Measurements from ENCODE around the gene TNFRSF6B.
"Not testable (repeated sequence)": the region's sequence is repeated elsewhere in the genome, so short reads cannot be mapped to it uniquely, and the experiment has no call there.

The TNFRSF6B gene

GRCh38 chr20:63696628-63697356 lies at the start of gene TNFRSF6B:
TNFRSF6B (plus strand) TSS chr20:63696652; CDS start chr20:63696768, 116 bp downstream.
- DNase-seq, result peak; percentile 52

- DNase-seq, result no peak
Measured at GRCh38 chr20:63648190-63648589, 48.3 kb upstream of the TNFRSF6B start.

DNA sequence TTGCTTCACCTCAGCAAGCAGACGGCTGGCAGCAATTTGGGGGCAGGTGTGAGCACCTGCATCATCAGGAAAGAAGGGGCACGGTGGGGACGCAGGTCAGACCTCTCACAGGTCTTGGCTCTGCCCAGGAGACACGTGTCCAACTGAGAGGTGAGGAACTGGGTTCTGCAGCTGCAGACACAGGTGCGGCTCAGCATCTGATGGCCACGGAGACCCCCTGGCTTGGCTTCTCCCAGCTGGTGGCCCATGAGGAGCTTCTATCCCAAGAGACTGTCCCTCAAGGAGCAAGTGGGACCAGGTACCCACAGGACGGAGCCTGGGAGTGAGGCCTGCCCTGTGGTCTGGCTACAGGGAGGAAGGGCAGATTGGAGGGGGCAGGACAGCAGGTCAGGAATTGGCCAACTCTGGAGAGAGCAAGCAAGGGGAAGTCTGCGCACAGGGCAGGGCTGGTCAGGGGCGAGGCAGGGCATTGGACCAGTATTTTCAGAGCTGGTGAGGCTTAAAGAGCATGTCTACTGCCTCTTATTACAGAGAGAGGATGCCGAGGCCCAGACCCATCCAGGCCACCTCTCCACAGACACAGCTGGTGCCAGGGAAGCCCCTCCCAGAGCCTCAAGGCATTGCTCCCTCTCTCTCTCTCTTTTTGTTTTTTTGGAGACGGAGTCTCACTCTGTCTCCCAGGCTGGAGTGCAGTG lies 47.4 kb upstream of the TNFRSF6B start:
- DNase-seq, result no peak

- DNase-seq, result not testable (repeated sequence)
Measured at GRCh38 chr20:63650486-63650885, 46.0 kb upstream of the TNFRSF6B start.

- DNase-seq, result no peak
Measured at GRCh38 chr20:63651942-63652191, 44.6 kb upstream of the TNFRSF6B start.

DNA sequence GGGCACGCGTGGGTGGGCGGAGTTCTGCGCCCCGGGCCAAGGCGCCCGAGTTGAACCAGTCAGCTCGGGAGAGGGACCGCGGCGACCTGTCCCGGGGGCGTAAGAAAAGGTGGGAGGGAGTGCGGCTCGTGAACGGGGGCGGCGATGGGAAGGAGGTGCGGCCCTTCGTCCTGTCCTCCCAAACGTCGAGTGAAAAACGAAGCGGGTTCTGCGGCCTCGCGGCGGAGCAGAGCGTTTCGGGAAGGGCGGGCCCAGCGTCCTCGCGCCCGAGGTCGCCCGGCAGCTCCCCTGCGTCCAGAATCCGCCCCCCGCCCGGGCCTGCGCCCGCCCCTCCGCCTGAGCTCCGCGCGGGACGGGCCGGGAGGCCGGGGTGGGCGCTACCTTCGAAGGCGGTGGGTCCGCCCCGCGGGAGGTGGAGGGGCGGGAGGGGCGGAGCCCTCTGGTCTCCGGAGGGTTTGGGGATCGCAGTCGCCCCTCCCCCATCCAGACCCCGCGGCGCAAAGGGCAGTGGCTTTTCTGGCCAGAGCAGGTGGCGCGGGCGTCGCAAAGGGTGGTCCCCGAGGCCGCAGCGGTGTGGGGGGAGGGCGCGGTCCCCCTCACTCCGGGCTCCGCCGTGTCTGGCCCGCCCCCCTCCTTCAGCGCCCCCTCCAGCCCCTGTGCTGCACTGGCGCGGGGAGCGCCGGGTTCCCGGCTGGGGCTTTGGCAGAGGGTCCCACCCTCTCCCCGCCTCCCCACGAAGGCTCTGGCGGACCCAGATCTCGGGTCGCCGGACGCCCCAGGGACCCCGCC lies 44.1 kb upstream of the TNFRSF6B start:
- peak; percentile 63 for DNase-seq

- DNase-seq, result peak; percentile 82
Measured at GRCh38 chr20:63653041-63653973, 43.1 kb upstream of the TNFRSF6B start, which contains the start of gene STMN3. STMN3 (minus strand) TSS chr20:63653424; CDS start chr20:63653345, 79 bp downstream.

DNA sequence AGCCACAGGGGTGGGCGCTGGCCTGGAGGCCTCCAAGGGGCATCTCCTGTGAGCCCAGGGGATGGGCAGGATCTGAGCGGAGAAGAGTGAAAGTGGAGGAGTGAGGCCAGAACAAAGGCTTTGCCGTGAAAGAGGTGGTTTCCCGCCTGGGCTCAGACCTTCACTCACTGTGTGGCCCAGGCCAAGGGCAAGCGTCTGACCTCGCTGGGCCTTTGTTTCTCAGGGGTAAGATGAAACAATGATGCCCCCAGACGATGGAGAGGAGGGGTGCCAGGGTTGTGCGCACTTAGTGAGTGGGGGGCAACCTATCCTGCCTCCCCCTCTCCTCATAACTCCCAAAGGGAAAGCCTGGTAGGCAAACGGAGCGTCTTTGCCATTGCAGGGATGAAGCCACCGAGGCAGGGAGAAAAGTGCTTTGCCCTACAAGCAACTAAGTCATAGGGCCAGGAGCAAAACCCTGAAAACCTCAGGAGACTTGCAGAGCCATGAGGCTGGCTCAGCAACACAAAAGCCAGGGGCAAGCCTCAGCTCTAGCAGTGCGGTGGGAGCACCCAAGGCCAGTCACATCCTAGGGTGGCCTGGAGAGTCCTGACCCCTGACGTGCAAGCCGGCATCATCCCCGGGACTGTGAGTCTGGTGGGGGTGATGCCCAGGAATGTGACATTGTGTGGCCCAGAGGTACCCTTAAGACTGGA lies 42.3 kb upstream of the TNFRSF6B start:
- no peak for DNase-seq

GRCh38 chr20:63655249-63655648 lies 41.2 kb upstream of the TNFRSF6B start:
- no peak for DNase-seq

GRCh38 chr20:63656451-63656850 lies 40.0 kb upstream of the TNFRSF6B start:
- no peak for DNase-seq

DNA sequence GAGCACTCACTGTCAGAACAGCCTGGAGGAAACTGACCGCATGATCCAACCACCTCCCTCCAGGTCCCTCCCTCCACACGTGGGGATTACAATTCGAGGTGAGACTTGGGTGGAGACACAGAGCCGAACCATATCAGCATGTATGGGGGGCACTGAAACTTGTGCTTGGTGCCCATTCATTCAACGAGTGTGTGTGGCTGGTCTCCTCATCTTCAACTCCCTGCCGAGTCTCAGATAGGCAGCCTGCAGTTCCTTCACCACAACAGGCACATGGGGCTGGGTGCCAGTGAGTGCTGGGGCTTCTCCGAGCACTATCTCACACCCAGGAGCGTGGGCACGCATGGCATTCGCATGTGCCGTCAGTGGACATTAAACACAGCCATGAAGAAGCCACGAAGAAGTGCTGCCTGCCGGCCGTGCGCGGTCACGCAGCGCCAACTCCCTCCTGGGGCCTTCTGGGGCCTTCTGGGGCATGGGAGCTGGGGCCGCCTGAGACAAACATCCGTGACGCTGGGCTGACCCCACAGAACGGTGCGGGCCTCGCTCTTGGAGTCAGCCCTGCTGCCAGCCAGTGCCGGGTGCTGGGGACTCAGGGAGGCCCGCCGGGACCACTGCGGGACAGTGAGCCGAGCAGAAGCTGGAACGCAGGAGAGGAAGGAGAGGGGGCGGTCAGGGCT lies 39.1 kb upstream of the TNFRSF6B start:
- DNase-seq, result no peak

DNA sequence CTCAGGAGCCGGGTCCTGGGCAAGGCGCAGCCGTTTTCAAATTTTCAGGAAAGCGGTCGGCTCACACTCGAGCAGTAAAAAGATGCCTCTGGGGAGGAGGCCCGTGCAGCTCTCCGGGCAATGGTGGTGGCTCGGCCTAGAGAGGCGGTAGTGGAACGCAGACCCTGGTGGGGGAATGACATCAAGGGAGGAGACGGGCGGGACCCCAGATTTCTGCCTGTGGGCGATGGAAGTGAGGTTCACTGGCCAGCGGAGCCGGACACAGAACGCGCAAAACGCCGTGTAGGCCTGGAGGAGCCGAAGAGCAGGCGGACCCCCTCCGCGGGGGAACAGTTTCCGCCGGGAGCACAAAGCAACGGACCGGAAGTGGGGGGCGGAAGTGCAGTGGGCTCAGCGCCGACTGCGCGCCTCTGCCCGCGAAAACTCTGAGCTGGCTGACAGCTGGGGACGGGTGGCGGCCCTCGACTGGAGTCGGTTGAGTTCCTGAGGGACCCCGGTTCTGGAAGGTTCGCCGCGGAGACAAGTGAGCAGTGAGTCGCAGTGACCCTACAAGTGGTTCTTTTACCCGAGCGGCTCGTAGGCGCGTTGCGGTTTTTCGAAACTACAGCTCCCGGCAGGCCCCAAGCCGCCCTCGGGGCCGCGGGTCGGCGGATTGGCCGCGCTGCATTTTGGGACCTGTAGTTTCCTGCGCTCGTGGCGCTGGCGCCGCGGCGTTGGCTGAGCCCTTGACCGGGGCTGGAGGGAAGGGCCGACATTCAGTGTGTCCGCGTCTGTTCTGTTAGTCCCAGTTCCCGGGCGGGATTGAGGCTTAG lies 38.3 kb upstream of the TNFRSF6B start, which contains the start of gene RTEL1:
TSS of gene RTEL1 (plus strand) at position 376 of the 812 bp plus-strand sequence. CDS start 1,091 bp downstream, outside the sequence.
- DNase-seq, result peak; percentile 94

DNA sequence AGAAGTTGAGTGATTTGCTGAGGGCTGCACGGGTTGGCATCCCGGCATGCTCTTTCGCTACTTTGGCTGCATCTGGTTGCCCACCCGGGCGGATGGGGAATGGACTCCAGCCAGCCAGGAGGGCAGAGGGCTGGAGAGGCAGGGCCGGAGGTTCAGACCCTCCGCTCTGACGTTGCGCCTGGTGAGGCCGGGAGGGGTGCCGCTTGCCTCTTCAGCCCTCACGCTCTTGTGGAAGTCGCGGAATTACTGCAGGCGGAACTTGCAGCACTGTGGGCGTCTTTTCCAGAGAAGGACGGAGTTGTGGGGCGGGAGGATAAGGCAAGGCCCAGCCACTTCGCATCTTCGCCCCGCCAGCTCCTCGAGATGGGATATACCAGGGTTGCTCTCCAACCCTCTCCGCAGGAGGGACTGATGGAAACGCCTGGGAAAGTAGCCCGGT lies 37.7 kb upstream of the TNFRSF6B start:
- DNase-seq, result peak; percentile 48

DNA sequence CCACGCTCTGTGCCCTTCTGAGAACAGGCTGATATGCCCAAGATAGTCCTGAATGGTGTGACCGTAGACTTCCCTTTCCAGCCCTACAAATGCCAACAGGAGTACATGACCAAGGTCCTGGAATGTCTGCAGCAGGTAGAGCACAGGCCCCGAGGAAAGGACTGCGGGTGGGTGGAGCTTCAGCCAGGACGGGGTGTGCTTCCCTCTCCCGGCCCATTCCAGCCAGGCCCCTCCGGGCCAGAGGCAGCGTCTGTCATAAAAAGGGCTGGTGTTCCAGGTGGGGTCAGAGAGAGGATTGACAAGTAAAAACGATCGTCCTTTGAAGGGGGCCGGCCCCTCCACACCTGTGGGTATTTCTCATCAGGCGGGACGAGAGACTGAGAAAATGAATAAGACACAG lies 37.1 kb upstream of the TNFRSF6B start:
- DNase-seq, result no peak

- DNase-seq, result not testable (repeated sequence)
Measured at GRCh38 chr20:63660174-63660573, 36.3 kb upstream of the TNFRSF6B start.

GRCh38 chr20:63660622-63661021 lies 35.8 kb upstream of the TNFRSF6B start:
- no peak for DNase-seq

DNA sequence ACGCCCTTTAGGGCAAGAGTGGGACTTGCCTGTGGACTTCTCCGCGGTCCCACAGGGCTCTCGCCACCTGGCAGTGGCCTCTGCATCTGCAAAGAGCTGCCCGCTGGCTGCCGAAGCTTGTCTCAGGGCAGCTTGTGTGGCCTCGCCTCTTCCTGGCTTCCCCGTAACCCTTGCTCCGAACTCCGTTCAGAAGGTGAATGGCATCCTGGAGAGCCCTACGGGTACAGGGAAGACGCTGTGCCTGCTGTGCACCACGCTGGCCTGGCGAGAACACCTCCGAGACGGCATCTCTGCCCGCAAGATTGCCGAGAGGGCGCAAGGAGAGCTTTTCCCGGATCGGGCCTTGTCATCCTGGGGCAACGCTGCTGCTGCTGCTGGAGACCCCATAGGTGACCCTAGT lies 35.3 kb upstream of the TNFRSF6B start:
- no peak for DNase-seq

- no peak for DNase-seq
Measured at GRCh38 chr20:63661959-63662812, 34.3 kb upstream of the TNFRSF6B start.

- no peak for DNase-seq
Measured at GRCh38 chr20:63662813-63663189, 33.7 kb upstream of the TNFRSF6B start.
